Placental pericyte (primary cell): ENCODE data around the gene RNGTT. TPM values are rescaled to one million over a fixed set of nuclear protein-coding genes. Genes with fewer than 3 reads are reported as not detected.

ENCODE experiments used
- small RNA-seq: library from RNA; depleted of rRNA; stranded (forward); fragments of <200 nt; gene quantifications from one replicate; pipeline ENCODE3, GENCODE V24; 2012; ENCODE audit warnings: low replicate concordance
- total RNA-seq: library from RNA; depleted of rRNA; stranded (reverse); fragments of >200 nt; gene quantifications from 2 replicates; pipeline ENCODE4 v1.2.3, GENCODE V29; 2012

RNGTT gene
- total RNA-seq: 21.4 and 38.1 TPM in 2 replicates

DNA sequence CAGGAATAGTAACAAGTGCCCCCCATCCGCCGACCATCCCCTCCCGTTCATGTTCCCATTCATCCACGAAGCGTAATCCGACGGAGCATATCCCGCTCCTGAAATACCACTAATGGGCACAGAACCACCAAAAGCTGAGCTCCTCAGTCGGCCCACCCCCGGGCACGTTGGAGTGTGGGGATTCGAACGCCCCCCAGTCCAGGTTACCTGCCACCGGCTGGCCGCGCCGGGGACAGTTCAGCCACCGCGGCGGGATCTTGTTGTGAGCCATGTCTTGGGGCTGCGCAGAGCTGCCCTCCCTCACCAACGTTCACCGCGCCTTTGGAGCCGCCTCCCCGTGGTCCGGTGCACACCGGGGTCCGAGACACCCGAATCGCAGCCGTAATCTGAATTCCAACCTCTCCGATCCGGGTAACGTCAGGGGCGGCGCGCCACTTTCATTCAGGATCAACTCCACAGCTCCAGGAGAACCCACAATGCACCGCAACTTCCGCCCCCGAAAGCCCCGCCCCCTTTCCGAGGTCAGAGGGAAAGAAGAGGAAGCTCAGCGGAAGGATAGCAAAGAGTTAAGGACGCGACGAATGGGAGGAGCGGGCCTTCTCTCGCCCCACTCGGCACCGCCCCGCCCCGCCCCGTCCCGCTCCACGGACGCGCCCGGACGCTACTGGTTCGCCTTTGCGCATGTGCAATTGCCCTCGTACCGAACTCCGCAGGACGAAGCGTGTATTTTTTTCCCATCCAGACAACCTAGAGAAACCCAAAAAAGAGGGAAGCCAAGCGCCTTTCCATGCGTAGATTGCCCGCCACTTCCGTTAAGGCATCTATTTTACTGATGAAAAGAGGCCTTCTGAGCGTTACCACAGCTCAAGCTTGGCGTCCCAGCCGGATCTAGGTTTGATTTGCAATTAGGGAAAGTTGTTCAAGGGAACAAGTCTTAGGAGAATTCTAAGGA lies at the start of gene RNGTT:
Gene RNGTT, minus strand, starts transcription at position 480 of the 952 bp plus-strand sequence. Its CDS starts 209 bp downstream, at position 271.

Small RNA genes lying within 50 kb of the gene (small RNA-seq; reads per million reads assigned to genes)
- gene AL079342.1 (not detected), gene RF00045 (not detected)

Other genes with a start within 250 kb of the RNGTT start
- 22.9 and 107 TPM in 2 replicates for gene PNRC1, start 117.1 kb upstream of the RNGTT start, total RNA-seq
- under 0.01 TPM in 1 of 2 replicates, not detected in the other for gene SRSF12, start 154.5 kb upstream of the RNGTT start, total RNA-seq
- 1.3 and 5.7 TPM in 2 replicates for gene PM20D2, start 182.4 kb upstream of the RNGTT start, total RNA-seq